ENCODE measurements around the gene CACNA1B. TPM values are rescaled to one million over a fixed set of nuclear protein-coding genes. Genes with fewer than 3 reads are reported as not detected.

The CACNA1B gene
- total RNA-seq, 1 experiment from 2014 or later, result 7.8 TPM

DNA sequence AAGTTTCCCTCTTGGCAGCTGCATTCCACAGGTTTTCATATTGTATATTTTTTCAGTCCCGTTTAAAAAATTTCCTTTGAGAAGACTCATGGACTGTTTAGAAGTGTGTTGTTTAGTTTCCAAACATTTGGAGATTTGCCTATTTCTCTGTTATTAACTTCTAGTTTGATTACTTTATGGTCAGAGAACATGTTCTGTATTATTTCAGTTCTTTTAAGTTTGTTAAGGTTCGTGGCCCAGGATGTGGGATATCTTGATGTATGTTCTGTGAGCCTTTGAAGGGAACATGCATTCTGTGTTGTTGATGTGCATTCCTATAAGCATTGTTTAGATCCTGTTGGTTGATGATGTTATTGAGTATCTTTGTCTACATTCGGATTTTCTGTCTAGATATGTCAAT, 153.6 kb downstream of the CACNA1B start:
- no peak overlapping the region for H3K27ac ChIP-seq (ENCODE audit: insufficient read length, low read depth, low read length)
- no CpG with 5 or more reads among the region's 3 CpGs for WGBS (ENCODE audit: extremely low coverage, insufficient read length, low lambda C conversion rate)
- H3K14ac ChIP-seq (ENCODE audit: insufficient read depth, low read length), result no peak overlapping the region
- TF ChIP-seq, protein P1, sequence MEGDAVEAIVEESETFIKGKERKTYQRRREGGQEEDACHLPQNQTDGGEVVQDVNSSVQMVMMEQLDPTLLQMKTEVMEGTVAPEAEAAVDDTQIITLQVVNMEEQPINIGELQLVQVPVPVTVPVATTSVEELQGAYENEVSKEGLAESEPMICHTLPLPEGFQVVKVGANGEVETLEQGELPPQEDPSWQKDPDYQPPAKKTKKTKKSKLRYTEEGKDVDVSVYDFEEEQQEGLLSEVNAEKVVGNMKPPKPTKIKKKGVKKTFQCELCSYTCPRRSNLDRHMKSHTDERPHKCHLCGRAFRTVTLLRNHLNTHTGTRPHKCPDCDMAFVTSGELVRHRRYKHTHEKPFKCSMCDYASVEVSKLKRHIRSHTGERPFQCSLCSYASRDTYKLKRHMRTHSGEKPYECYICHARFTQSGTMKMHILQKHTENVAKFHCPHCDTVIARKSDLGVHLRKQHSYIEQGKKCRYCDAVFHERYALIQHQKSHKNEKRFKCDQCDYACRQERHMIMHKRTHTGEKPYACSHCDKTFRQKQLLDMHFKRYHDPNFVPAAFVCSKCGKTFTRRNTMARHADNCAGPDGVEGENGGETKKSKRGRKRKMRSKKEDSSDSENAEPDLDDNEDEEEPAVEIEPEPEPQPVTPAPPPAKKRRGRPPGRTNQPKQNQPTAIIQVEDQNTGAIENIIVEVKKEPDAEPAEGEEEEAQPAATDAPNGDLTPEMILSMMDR (conservative IDR thresholded peaks at IDR 0.05), result no peak
- H4K20me1 ChIP-seq (ENCODE audit: control insufficient read depth, insufficient read depth, insufficient read length), result no peaks in the 10 kb centered on the region
- no peaks in the 10 kb centered on the region for H3K9me3 ChIP-seq (ENCODE audit: control insufficient read depth, low read depth, low read length)
- H3K4me1 ChIP-seq (ENCODE audit: insufficient read depth, low read length), result no peaks in the 10 kb centered on the region
- no peak overlapping the region for H2BK120ac ChIP-seq (ENCODE audit: low read depth, low read length, poor library complexity, severe bottlenecking)
- H3K56ac ChIP-seq (ENCODE audit: insufficient read length, low read depth, low read length), result no peak overlapping the region
- no peak overlapping the region for H4K5ac ChIP-seq (ENCODE audit: insufficient read length, low read depth, low read length)
- no peak overlapping the region for H3K4me3 Mint-ChIP-seq
- no peak overlapping the region for H4K8ac ChIP-seq (replicated peaks; ENCODE audit: insufficient read length, low read depth, low read length)
- H2BK20ac ChIP-seq (ENCODE audit: low read depth, low read length, poor library complexity, severe bottlenecking), result no peak overlapping the region
- no peak overlapping the region for H3K4me2 ChIP-seq (ENCODE audit: insufficient read depth, insufficient read length, low read length)
- no peak overlapping the region for H3K18ac ChIP-seq (ENCODE audit: insufficient read length, low read depth, low read length)
- H3K4ac ChIP-seq (ENCODE audit: low read depth, low read length), result no peak overlapping the region
- no peak overlapping the region for H2AFZ ChIP-seq (ENCODE audit: low read length)
- no peaks in the 10 kb centered on the region for H3K79me1 ChIP-seq (ENCODE audit: insufficient read depth, low read depth, low read length, poor library complexity, severe bottlenecking)
- H3K27ac Mint-ChIP-seq, result no peak overlapping the region
- no peak overlapping the region for H3K9ac ChIP-seq (ENCODE audit: extremely low read depth, insufficient read length, low read length)
- H2BK15ac ChIP-seq (ENCODE audit: low read depth, low read length), result no peak overlapping the region
- DNase-seq, result no peak
- H4K91ac ChIP-seq (ENCODE audit: insufficient read length, low read depth, low read length), result no peak overlapping the region
- H3K9me3 Mint-ChIP-seq, result peaks cover 4 to 14% of the 10 kb centered on the region in 2 experiments; a peak in 4 of 5 replicates
- H2BK5ac ChIP-seq (ENCODE audit: insufficient read length, low read length), result no peak overlapping the region
- H3K4me1 Mint-ChIP-seq, result no peaks in the 10 kb centered on the region
- no peaks in the 10 kb centered on the region for H3K27me3 Mint-ChIP-seq (ENCODE audit: low read depth)
- H3K79me2 ChIP-seq (ENCODE audit: insufficient read depth, low read length), result no peaks in the 10 kb centered on the region
- no peak overlapping the region for H2AK5ac ChIP-seq (ENCODE audit: insufficient read length, low read length)
- H3K23me2 ChIP-seq (ENCODE audit: insufficient read length, low read depth, low read length, poor library complexity, severe bottlenecking), result no peaks in the 10 kb centered on the region
- H3K36me3 Mint-ChIP-seq (ENCODE audit: insufficient read depth in 1 of 3, low read depth in 3 of 3), result peaks cover 23 to 31% (median 30%) of the 10 kb centered on the region in 3 experiments
- no peak overlapping the region for H3T11ph ChIP-seq (ENCODE audit: low read length)
- H3K27me3 ChIP-seq (ENCODE audit: insufficient read depth, low read length), result no peaks in the 10 kb centered on the region
- H2BK12ac ChIP-seq (ENCODE audit: insufficient read length, low read depth, low read length), result no peak overlapping the region
- no peak overlapping the region for H3K23ac ChIP-seq (ENCODE audit: insufficient read length, low read depth, low read length)
